ENCODE data around the gene SPAG6. TPM values are rescaled to one million over a fixed set of nuclear protein-coding genes. Genes with fewer than 3 reads are reported as not detected.

The SPAG6 gene
- total and polyA plus RNA-seq, 2 donors = 0.03 to 0.37 TPM

DNA sequence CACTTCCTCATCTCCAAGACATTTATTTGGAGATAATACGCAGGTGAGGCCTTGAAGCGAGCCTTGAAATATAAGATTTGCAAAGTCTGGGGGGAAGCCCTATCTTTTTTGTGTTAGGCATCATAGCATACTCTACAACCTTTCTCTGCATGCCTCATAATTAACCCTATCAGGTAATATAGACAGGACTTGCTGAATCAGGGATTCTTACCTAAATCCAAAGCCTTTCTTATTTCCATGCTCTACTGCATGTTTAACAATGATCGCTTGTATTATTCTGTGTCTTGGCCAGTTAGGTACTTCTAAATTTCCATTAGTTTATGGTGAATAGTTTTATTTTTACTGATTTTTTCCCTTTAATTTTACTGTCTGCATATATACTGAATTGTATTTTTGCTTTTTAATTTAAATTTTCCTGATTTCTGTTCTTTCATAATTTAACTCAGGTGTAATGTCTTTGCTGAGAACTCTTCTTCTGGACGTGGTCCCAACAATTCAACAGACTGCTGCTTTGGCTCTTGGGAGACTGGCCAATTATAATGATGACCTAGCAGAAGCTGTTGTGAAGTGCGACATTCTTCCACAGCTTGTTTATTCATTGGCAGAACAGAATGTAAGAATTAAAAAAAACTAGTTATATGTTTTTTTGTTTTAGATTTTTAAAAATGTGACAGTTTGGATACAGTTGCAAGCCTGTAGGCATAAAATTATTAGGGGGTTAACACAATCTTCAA is 19.3 kb downstream of the SPAG6 start:
- Histone ChIP-seq H3K36me3 (ENCODE audit: insufficient read depth) (no peaks in the 10 kb centered on the region), H3K27ac (ENCODE audit: low read depth) (no peak overlapping the region), H3K4me3 (ENCODE audit: low read depth, low read length) (no peak overlapping the region), H3K4me1 (ENCODE audit: insufficient read depth) (no peaks in the 10 kb centered on the region)
- DNase-seq (ENCODE audit: extremely low spot score) = no peak
- 92% methylated on average over 5 of the region's 5 CpGs for WGBS

DNA sequence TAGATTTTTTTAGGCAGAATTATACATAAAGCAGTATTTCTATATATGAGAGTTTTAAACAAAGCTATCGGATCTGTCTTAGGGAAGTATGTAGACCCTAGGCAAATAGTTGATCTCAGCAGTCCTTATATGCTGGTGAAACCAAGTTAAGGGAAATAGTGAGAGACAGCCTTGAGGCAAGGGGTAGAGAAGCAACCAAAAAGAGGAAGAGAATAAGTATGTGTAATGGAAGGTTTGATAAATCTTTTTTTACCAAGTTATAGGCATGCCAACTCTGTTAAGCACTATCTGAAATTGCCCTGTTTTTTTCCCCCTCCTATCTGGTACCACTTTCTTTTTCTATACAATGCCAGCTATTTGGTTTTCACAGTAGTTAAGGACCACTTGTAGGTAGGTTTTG is 19.9 kb downstream of the SPAG6 start:
- DNase-seq (ENCODE audit: extremely low spot score) = no peak
- no peaks in the 10 kb centered on the region for H3K4me1 ChIP-seq (ENCODE audit: insufficient read depth)
- no peaks in the 10 kb centered on the region for H3K36me3 ChIP-seq (ENCODE audit: insufficient read depth)
- 91% methylated on average over 1 of the region's 1 CpG for WGBS
- no peak overlapping the region for H3K4me3 ChIP-seq (ENCODE audit: low read depth, low read length)
- H3K27ac ChIP-seq (ENCODE audit: low read depth) = no peak overlapping the region

DNA sequence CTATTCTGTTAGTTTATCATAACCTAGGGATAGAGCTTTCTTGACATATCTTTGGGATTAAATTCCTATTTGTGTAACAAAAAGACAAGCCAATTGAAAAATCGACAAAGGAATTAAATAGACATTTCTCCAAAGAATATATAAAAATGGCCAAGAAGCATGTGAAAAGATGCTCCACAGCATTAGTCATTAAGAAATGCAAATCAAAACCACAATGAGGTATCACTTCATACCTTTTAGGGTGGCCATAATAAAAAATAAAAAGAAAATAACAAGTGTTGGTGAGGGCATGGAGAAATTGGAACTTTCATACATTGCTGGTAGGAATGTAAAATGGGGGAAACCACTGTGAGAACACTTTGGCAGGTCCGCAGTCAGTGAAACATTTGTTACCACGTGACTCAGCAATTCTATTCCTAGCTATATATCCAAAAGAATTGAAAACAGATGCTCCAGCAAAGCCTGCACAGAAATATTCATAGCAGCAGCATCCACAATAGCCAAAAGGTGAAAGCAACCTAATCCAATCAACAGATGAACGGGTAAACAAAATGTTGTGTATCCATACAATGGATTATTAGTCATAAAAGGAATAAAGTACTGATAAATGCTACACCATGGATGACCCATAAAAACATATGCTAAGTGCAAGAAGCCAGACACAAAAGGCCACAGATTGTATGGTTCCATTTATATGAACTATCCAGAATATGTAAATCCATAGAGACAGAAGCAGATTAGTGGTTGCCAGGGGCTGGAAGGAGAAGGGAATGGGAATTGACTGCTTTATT is 20.5 kb downstream of the SPAG6 start:
- no peak for DNase-seq (ENCODE audit: extremely low spot score)
- WGBS = 80% methylated on average over 4 of the region's 4 CpGs
- Histone ChIP-seq H3K4me3 (ENCODE audit: low read depth, low read length) (no peak overlapping the region), H3K36me3 (ENCODE audit: insufficient read depth) (no peaks in the 10 kb centered on the region), H3K4me1 (ENCODE audit: insufficient read depth) (no peaks in the 10 kb centered on the region), H3K27ac (ENCODE audit: low read depth) (no peak overlapping the region)

DNA sequence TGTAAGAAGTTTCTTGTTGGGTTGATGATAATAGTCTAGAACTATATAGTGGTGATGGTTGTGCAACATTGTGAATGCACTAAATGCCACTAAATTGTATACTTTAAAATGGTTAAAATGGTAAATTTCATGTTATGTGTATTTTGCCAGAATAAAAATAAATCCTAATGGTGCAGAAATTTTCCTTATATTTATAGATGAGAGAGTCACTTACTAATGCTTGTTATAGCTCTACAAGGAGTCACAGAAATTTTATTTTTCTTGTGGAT is 21.1 kb downstream of the SPAG6 start:
- no peak for DNase-seq (ENCODE audit: extremely low spot score)
- Histone ChIP-seq H3K4me1 (ENCODE audit: insufficient read depth) (no peaks in the 10 kb centered on the region), H3K27ac (ENCODE audit: low read depth) (no peak overlapping the region), H3K36me3 (ENCODE audit: insufficient read depth) (no peaks in the 10 kb centered on the region), H3K4me3 (ENCODE audit: low read depth, low read length) (no peak overlapping the region)

DNA sequence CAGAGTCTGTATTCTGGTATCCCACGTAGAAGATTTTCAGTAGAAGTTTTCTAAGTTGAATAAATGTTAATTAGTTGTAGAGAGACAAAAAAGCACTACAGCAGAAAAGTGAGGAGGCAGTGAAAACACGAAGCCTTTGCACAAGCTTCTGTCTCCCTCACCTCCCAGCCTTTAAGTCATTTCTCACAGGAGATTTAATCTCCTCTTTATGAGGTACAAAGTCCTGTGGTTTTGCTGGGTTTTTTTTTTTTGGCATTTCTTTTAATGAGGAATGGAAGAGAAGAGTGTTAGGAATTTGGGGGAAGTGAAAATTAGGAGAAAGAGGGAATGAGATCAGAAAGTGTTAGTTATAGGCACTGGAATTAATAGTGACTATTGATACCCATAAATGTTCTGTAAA is 21.5 kb downstream of the SPAG6 start:
- no peaks in the 10 kb centered on the region for H3K4me1 ChIP-seq (ENCODE audit: insufficient read depth)
- 43% methylated on average over 2 of the region's 2 CpGs for WGBS
- DNase-seq (ENCODE audit: extremely low spot score) = no peak
- H3K36me3 ChIP-seq (ENCODE audit: insufficient read depth) = no peaks in the 10 kb centered on the region
- no peak overlapping the region for H3K4me3 ChIP-seq (ENCODE audit: low read depth, low read length)
- H3K27ac ChIP-seq (ENCODE audit: low read depth) = no peak overlapping the region

DNA sequence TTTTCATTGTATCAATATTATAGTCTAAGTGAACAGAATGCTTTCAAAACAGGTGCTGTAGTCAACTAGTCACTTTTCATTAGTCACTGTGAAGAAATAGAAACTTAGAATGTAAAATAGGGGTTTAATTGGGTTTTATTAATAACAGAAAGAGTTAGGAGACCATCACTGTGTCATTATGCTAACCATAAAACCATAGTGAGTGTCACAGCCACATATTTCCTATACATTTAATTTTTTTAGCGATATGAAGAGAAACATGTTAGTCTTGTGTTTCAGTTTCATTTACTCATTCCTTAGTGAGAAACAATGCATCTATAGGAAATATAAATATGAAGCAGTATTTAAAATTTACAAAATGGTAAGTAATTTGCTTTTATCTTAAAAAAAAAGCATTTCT is 22.2 kb downstream of the SPAG6 start:
- H3K36me3 ChIP-seq (ENCODE audit: insufficient read depth) = no peaks in the 10 kb centered on the region
- no peak overlapping the region for H3K4me3 ChIP-seq (ENCODE audit: low read depth, low read length)
- no peaks in the 10 kb centered on the region for H3K4me1 ChIP-seq (ENCODE audit: insufficient read depth)
- H3K27ac ChIP-seq (ENCODE audit: low read depth) = no peak overlapping the region
- 88% methylated on average over 1 of the region's 1 CpG for WGBS
- no peak for DNase-seq (ENCODE audit: extremely low spot score)

DNA sequence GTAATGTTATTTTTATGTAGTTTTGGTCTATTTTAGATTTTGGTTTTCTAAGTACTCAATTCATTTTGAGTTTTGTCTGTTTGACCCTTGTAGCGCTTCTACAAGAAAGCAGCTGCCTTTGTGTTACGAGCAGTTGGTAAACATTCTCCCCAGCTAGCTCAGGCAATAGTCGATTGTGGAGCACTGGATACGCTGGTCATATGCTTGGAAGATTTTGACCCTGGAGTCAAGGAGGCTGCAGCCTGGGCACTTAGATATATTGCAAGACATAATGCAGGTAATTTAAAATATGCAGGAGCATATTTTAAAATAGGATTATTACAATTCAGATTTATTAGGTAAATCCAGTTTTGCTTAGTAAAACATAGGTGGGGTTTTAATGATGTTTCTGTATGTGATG is 23.1 kb downstream of the SPAG6 start:
- H3K27ac ChIP-seq (ENCODE audit: low read depth) = no peak overlapping the region
- 86% methylated on average over 4 of the region's 4 CpGs for WGBS
- no peak for DNase-seq (ENCODE audit: extremely low spot score)

DNA sequence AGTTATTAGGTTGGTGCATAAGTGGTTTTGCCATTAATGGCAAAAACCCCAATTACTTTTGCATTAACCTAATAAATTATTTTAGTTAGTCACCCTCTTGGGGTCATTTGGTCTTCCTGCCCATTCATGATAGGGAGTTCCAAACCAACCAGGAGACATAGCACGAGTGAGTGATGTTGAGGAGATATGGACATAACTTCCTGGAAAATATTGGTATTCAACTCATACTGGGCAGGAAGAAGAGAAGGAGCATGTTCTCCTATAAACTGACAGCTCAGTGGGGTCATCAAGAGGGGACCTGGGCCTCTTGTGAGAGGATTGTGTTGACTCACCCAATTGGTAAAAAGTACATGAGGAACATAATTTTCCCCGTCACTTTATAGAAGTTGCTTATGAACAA is 23.7 kb downstream of the SPAG6 start:
- 45% methylated on average over 2 of the region's 2 CpGs for WGBS
- DNase-seq (ENCODE audit: extremely low spot score) = no peak
- Histone ChIP-seq H3K36me3 (ENCODE audit: insufficient read depth) (no peaks in the 10 kb centered on the region), H3K27ac (ENCODE audit: low read depth) (no peak overlapping the region), H3K4me1 (ENCODE audit: insufficient read depth) (no peaks in the 10 kb centered on the region), H3K4me3 (ENCODE audit: low read depth, low read length) (no peak overlapping the region)

More for the DNA sequence above, 23.1 kb downstream of the SPAG6 start:
- Histone ChIP-seq H3K4me1 (ENCODE audit: insufficient read depth) (no peaks in the 10 kb centered on the region), H3K4me3 (ENCODE audit: low read depth, low read length) (no peak overlapping the region), H3K36me3 (ENCODE audit: insufficient read depth) (no peaks in the 10 kb centered on the region)

DNA sequence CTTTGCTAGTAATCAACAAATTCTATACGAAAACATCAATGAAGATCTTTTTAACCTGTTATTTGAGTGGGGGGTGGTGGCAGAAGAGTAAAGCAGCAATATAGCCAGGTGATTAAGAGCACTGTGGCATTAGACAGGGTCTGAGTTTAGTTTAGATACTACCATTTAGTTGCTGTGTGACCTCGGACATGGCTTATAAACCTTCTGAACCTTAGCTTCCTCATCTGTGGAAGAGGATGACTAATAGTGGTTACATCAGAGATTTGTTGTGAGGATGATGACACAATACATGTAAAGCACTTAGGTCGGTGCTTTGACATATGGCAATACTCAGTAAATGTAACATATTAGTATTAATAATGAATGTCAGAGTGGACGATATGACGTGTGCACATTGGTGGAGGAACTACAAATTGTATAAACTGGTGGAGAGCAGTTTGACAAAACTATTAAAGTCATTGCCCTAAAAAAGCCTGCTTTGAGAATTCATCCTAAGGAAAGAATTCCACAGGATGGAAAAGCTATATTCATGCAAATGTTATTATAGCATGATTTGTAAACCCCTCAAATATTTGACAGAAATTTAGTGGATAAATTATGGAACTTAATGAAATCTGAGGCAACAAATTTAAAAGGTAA is 24.3 kb downstream of the SPAG6 start:
- DNase-seq (ENCODE audit: extremely low spot score) = no peak
- H3K4me3 ChIP-seq (ENCODE audit: low read depth, low read length) = no peak overlapping the region
- no peaks in the 10 kb centered on the region for H3K4me1 ChIP-seq (ENCODE audit: insufficient read depth)
- H3K27ac ChIP-seq (ENCODE audit: low read depth) = no peak overlapping the region
- 89% methylated on average over 5 of the region's 5 CpGs for WGBS
- H3K36me3 ChIP-seq (ENCODE audit: insufficient read depth) = no peaks in the 10 kb centered on the region

DNA sequence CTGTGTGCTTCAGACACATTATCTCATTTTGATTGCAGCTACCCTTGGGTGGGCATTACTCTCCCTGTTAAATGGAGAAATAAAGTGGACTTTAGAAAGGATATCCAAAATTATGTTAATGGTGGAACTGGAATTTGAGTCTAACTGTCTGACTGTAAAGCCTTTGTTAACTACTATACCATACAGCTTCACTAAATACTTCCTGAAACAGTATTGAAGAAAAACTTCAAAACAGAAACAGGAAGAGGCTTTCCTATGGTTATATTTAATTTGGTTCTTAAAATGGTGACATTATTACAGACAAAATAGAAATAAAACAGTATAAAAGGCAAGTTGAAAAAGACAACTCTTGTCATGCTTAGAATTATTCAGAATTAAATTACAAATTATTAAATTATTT is 25.0 kb downstream of the SPAG6 start:
- Histone ChIP-seq H3K4me3 (ENCODE audit: low read depth, low read length) (no peak overlapping the region), H3K4me1 (ENCODE audit: insufficient read depth) (no peaks in the 10 kb centered on the region), H3K36me3 (ENCODE audit: insufficient read depth) (no peaks in the 10 kb centered on the region), H3K27ac (ENCODE audit: low read depth) (no peak overlapping the region)
- DNase-seq (ENCODE audit: extremely low spot score) = no peak

DNA sequence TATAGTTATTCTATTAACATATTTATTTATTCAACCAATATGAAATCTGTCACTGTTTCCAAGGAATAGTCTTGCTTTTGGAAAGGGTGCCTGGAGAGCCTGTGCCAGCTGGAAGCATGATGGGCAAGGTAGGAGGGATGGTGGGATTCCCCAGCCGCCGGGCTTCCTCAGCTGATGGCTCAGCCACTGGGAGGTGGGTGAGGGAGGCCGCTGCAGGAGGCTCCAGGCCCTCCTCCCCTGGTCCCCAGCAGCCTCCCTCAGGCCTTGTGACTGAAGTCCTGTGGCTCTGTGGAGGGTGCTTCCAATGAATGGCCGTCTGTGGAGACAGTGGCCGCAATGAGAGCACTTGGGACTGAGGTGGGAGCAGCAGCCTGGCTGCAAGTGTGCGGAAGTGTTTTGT is 27.0 kb downstream of the SPAG6 start:
- Histone ChIP-seq H3K4me3 (ENCODE audit: low read depth, low read length) (no peak overlapping the region), H3K36me3 (ENCODE audit: insufficient read depth) (no peaks in the 10 kb centered on the region), H3K4me1 (ENCODE audit: insufficient read depth) (no peaks in the 10 kb centered on the region), H3K27ac (ENCODE audit: low read depth) (no peak overlapping the region)
- 87% methylated on average over 6 of the region's 6 CpGs for WGBS
- DNase-seq (ENCODE audit: extremely low spot score) = no peak

DNA sequence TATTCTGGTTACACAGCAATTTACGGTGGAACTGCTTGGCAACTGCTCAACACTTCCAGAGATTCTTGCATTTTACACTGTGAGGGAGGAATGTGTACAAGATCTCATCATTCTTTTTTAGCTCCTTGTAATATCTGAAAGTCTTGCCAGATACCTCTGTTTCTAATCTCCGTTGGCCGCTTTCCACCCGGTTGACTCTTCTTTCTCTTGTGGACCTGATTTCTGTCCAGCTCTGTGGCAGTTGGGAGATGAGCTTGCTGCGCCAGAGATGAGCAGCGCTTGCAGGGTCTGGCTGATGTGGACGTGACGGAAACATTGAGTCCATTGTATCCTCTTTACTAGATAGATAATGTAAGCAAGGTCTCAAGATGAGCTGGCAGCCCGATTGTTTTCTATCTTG is 27.6 kb downstream of the SPAG6 start:
- Histone ChIP-seq H3K4me3 (ENCODE audit: low read depth, low read length) (no peak overlapping the region), H3K27ac (ENCODE audit: low read depth) (no peak overlapping the region), H3K36me3 (ENCODE audit: insufficient read depth) (no peaks in the 10 kb centered on the region), H3K4me1 (ENCODE audit: insufficient read depth) (no peaks in the 10 kb centered on the region)
- 29% methylated on average over 9 of the region's 9 CpGs for WGBS
- no peak for DNase-seq (ENCODE audit: extremely low spot score)

DNA sequence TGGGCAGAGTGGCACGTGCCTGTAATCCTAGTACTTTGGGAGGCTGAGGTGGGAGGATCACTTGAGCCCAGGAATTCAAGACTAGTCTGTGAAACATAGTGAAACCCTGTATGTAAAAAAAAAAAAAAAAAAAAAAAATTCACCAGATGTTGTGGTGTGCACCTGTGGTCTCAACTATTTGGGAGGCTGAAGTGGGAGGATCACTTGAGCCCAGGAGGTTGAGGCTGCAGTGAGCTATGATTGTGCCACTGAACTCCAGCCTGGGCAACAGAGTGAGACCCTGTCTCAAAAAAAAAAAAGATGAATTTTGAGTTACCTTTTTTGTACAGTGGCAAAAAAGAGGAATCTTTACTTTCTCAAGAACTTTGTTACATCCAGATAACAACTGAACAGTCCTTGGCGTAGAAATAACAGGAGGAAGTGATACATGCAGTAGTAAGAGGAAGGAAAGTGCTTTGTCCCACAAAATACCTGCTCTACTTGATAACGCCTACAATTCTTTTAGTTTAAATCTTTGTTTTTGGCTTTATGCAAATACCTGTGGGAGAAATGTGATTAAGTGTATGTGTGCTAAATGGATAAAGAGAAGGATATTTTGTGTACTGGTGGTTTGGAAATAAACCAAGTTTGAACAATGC is 29.3 kb downstream of the SPAG6 start:
- H3K4me1 ChIP-seq (ENCODE audit: insufficient read depth) = no peaks in the 10 kb centered on the region
- no peak overlapping the region for H3K27ac ChIP-seq (ENCODE audit: low read depth)
- no peaks in the 10 kb centered on the region for H3K36me3 ChIP-seq (ENCODE audit: insufficient read depth)
- no peak overlapping the region for H3K4me3 ChIP-seq (ENCODE audit: low read depth, low read length)
- no peak for DNase-seq (ENCODE audit: extremely low spot score)
- 88% methylated on average over 3 of the region's 3 CpGs for WGBS

DNA sequence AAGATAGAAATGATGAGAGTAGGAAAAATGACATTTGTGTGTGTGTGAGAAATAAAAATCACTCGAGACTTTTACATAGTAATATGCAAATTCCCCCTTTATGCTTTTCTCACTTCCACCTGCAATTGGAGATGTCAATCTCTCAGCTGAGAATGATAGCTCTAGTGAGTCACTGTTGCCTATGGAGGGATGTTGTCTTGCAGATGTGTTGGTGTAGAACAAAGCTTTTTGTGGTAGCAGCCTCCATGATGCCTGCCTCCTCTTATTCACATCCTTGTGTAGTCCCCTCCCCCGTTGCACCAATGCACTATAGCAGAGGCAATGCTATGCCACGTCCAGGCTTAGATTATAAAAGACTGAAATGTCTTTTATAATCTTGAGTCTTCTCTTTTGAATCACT is 33.8 kb downstream of the SPAG6 start:
- no peaks in the 10 kb centered on the region for H3K4me1 ChIP-seq (ENCODE audit: insufficient read depth)
- no peak for DNase-seq (ENCODE audit: extremely low spot score)
- H3K36me3 ChIP-seq (ENCODE audit: insufficient read depth) = no peaks in the 10 kb centered on the region
- H3K27ac ChIP-seq (ENCODE audit: low read depth) = no peak overlapping the region
- H3K4me3 ChIP-seq (ENCODE audit: low read depth, low read length) = no peak overlapping the region
- WGBS = 80% methylated on average over 3 of the region's 3 CpGs
